ENCODE results near the gene ACP1.

ACP1 gene

DNA sequence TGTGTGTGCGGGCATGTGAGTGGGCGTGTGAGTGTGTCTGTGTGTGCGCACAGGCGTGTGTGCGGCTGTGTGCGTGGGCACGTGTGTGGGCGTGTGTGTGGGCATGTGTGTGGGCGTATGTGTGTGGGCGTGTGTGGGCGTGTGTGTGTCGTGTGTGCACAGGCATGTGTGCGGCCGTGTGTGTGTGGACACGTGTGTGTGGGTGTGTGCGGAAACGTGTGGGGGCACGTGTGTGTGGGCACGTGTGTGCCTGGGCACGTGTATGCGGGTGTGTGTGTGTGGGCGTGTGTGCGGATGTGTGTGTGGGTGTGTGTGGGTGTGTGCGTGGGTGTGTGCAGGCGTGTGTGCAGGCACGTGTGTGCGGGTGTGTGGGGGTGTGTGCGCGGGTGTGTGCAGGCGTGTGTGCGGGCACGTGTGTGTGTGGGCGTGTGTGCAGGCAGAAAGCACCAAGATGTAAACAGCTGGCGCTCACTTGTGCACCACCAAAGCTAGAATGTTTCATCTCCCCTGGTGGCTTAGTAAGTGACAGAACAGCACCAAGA lies 54.4 kb downstream of the ACP1 start:
- POLR2A ChIA-PET = no interaction called here
- CTCF ChIA-PET = interaction anchor here (0.8 kb wide), 1 partner anchor 8 kb away, joined by 3 read pairs; no protein-coding TSS in a partner anchor
- DNase-seq (ENCODE audit: extremely low spot score) = no peak
- TF ChIP-seq, protein P1, sequence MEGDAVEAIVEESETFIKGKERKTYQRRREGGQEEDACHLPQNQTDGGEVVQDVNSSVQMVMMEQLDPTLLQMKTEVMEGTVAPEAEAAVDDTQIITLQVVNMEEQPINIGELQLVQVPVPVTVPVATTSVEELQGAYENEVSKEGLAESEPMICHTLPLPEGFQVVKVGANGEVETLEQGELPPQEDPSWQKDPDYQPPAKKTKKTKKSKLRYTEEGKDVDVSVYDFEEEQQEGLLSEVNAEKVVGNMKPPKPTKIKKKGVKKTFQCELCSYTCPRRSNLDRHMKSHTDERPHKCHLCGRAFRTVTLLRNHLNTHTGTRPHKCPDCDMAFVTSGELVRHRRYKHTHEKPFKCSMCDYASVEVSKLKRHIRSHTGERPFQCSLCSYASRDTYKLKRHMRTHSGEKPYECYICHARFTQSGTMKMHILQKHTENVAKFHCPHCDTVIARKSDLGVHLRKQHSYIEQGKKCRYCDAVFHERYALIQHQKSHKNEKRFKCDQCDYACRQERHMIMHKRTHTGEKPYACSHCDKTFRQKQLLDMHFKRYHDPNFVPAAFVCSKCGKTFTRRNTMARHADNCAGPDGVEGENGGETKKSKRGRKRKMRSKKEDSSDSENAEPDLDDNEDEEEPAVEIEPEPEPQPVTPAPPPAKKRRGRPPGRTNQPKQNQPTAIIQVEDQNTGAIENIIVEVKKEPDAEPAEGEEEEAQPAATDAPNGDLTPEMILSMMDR (IDR thresholded peaks at IDR 0.05; ENCODE audit: control extremely low read depth, extremely low read depth, low read depth, missing control alignments) = no peak

DNA sequence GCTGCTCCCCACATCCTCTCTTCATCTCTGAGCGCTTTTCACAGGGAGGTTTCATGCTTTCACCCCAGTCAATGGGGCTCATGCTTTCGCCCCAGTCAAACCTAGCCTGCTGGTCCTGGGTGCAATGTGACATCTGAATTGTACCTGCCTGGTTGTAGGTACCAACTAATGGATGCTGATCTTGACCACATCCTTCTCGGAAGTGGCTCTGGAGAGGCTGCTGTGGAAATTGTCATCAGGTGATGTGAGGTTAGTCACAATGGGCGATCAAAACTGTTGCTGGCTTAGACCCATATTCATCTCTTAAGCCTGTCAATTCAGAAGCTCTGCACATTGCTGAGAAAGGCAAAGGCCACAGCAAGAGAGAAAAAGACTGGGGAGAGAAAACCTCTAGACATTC lies 55.8 kb downstream of the ACP1 start:
- TF ChIP-seq, protein P1 (IDR thresholded peaks at IDR 0.05; ENCODE audit: control extremely low read depth, extremely low read depth, low read depth, missing control alignments) = no peak
- ChIA-PET POLR2A (no interaction called here), CTCF (no interaction called here)
- DNase-seq (ENCODE audit: extremely low spot score) = no peak

DNA sequence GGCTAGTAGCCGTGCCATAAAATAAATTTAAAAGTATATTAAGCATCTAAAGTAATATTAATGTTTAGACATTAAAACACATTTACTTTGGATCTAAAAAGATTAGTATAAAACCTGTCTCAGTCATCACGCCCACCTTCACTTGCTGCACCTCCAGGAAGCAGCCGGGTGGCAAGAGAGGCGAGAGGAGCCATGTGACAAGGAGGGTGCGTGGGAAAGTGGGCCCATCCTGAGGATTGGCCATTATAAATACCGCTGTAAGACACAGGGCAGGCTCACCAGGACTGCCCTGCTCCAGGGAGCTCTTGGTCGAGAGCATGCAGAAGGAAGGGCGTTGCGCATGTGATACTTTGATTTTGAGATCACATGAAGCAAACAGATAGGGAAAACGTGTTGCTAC lies 57.6 kb downstream of the ACP1 start:
- DNase-seq (ENCODE audit: extremely low spot score) = no peak
- ChIA-PET POLR2A (no interaction called here), CTCF (no interaction called here)
- TF ChIP-seq, protein P1 (IDR thresholded peaks at IDR 0.05; ENCODE audit: control extremely low read depth, extremely low read depth, low read depth, missing control alignments) = no peak

DNA sequence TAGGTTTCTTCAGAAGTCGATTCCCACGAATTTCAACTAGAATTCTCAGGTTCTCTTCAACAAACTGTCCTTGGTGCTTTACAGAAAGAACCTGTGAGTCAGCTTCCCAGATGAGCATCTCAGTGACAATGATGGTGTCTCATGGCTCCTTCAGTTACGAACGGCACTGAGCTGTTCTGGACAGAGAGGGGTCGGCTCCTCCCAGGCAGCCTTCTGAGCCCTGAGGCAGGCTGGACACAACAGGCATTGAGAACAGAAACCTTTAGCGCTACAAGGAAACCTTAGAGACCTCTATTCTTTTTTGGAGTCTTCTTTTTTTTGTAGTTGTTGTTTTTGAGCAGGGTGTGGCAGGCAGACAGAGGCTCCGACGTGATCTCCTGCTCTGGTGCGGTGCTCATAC lies 58.3 kb downstream of the ACP1 start:
- POLR2A ChIA-PET = no interaction called here
- CTCF ChIA-PET = no interaction called here

More for the DNA sequence above, 58.3 kb downstream of the ACP1 start:
- TF ChIP-seq, protein P1 (IDR thresholded peaks at IDR 0.05; ENCODE audit: control extremely low read depth, extremely low read depth, low read depth, missing control alignments) = no peak
- DNase-seq (ENCODE audit: extremely low spot score) = no peak

Measured in GM10248 (cell line).